ENCODE measurements around the gene ID3.

- TF ChIP-seq POLR2A (IDR thresholded peaks at IDR 0.05; ENCODE audit: low read depth, low read length) = no peak
- no peak for TF ChIP-seq POLR2AphosphoS5 (IDR thresholded peaks at IDR 0.05; ENCODE audit: low read depth, low read length)
- no peak for TF ChIP-seq TAF1 (IDR thresholded peaks at IDR 0.05; ENCODE audit: borderline replicate concordance, low read depth, low read length)
These were observed 12.2 kb upstream of the ID3 start for GRCh38 chr1:23571465-23571864.
